ENCODE measurements around the gene NDUFAB1. TPM values are rescaled to one million over a fixed set of nuclear protein-coding genes. Genes with fewer than 3 reads are reported as not detected.
"Not testable (repeated sequence)": the region's sequence is repeated elsewhere in the genome, so short reads cannot be mapped to it uniquely, and the experiment has no call there.

The NDUFAB1 gene
- total RNA-seq = 577 TPM
- long read RNA-seq, transcript NDUFAB1-201 (5 exons, 717 nt) = major isoform, 229 of 232 reads
- long read RNA-seq, partial matches to known transcripts = 2 of 232 reads
- long read RNA-seq, other reads (novel, unspliced or antisense) = 1 of 232 reads

- intact Hi-C loops (cut with DNase I) = loop anchor here (2.0 kb wide), 1 partner anchor 39 kb away; the partner anchor contains the start of genes EARS2 and UBFD1
Measured at GRCh38 chr16:23595951-23596720, at the start of gene NDUFAB1. Gene NDUFAB1 (minus strand): TSS chr16:23596316. CDS start chr16:23596290, 26 bp downstream.

DNA sequence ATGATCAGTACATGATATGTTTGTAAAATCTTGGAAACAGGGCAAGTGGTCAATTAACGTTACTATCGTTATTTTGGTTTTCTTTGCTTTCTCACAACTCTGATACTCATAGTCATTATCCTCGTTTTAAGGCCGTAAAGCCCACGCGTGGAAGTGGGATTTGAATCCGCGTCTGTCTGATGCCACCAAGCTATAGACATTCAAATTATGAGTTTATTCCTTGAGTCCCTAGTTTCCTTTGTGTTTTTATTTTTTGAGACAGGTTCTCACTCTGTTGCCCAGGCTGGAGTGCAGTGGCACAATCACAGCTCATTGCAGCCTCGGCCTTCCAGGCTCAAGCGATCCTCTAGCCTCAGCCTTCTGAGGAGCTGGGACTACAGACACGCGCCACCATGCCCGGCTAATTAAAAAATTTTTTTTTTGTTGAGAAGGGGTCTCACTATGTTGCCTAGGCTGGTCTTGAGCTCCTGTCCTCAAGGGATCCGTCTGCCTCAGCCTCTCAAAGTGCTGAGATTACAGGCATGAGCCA lies 46.2 kb upstream of the NDUFAB1 start:
- ATAC-seq (no peak), DNase-seq (ENCODE audit: missing footprints) (no peak)
- intact Hi-C loops (cut with DNase I) = no loop called here

More at GRCh38 chr16:23595951-23596720, at the start of gene NDUFAB1:
- ATAC-seq = peak; percentile 98
- peak; percentile 97 for DNase-seq (ENCODE audit: missing footprints)

DNA sequence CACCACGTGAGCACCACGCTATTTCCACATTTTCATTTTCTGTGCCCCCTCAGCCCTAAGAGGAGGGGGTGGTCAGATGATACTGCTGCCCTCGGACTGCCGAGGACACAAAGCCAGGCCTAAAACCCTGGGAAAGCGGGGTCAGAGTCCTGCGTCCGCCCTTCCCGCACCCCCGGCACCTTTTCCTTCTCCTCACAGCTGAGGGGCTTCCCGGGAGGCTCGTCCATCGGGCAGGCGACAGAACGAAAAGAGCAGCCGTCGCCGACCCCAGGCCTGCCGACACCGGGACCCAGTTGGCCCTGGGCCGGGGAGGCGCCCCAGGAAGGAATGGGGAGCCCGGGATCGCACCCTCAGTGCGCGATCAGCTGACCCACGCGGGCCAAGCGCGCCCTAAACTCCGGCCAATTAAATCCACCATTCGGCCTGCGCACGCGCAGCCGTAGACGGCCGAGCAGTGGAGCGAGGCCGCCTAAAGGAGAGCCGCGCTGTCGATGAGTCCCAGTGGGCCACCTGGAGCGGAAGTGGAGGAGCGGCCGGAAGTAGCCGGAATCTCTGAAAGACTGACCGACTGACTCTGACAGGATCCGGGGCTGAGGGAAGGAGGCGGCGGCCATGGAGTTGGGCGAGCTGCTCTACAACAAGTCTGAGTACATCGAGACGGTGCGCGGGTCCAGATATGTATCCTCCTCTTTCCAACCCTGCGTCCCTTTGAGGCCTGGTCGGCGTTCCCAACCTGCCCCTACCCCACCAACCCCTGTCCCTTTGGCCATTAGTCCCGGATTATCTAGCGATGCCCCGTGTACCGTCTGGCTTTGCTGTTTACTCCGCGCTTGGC lies 45.0 kb upstream of the NDUFAB1 start, which contains the start of the genes DCTN5 and PALB2:
TSS of gene DCTN5 (plus strand) at position 536 of the 835 bp plus-strand sequence. CDS start at position 613, 77 bp downstream.
TSS of gene PALB2 (minus strand) at position 380 of the 835 bp plus-strand sequence. CDS start at position 227, 153 bp downstream.
- DNase-seq (ENCODE audit: missing footprints) (peak; percentile 97), ATAC-seq (peak; percentile 100)
- intact Hi-C loops (cut with DNase I) = loop anchor here (2.0 kb wide), 1 partner anchor 84 kb away; the partner anchor contains the start of genes EARS2 and UBFD1

DNA sequence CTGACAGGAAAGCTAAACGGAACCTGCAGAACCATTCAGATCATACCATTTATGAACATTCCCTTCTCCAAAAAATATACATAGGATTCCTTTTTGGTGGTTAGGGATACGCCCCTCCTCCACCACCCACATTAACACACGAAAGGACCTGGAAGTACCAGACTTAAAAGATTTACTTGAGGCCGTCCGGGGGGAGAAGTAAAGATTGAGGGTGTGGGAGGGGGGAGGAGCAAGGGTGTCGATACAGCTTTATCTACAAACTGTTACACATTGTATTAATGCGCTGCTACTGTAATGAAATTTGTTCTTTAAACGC lies 44.5 kb upstream of the NDUFAB1 start:
- DNase-seq (ENCODE audit: missing footprints) (no peak), ATAC-seq (no peak)
- intact Hi-C loops (cut with DNase I) = loop anchor here (2.0 kb wide), 1 partner anchor 84 kb away; the partner anchor contains the start of genes EARS2 and UBFD1

GRCh38 chr16:23635958-23636357 lies 39.8 kb upstream of the NDUFAB1 start:
- ATAC-seq (no peak), DNase-seq (ENCODE audit: missing footprints) (no peak)
- intact Hi-C loops (cut with DNase I) = no loop called here

GRCh38 chr16:23634461-23635036 lies 38.4 kb upstream of the NDUFAB1 start:
- intact Hi-C loops (cut with DNase I) = no loop called here
- ATAC-seq (no peak), DNase-seq (ENCODE audit: missing footprints) (no peak)

DNA sequence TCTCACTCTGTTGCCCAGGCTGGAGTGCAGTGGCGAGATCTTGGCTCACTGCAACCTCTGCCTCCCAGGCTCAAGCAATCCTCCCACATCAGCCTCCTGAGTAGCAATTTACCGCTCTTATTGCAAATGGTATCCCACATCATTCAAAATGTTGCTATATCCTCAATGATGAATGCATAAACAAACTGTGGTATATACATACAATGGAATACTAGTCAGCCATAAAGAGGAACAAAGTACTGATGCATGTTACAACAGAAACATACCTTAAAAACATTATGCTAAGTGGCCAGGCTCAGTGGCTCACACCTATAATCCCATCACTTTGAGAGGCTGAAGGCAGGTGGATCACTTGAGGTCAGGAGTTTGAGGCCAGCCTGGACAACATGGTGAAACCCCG lies 35.8 kb upstream of the NDUFAB1 start:
- ATAC-seq; intact Hi-C loops (cut with DNase I); DNase-seq (ENCODE audit: missing footprints): not testable (repeated sequence)

DNA sequence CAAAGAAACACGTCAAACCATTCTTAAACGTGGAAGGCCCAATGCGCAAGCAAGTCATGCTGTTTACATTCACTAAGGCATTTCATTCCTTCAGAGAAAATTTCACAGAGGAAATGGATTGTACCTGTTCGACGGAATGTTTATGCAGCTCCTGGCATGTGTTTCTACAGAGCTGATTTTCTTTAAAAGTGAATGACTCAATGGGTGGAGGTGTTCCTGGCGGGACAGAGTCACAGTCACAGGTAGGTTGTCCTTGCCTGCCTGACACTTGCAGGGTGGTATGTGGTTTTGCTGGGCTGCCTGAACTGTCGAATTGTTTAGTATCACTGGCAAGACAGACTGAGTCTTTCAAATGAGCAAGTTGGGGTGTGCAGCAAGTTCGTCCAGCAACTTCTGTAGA lies 33.4 kb upstream of the NDUFAB1 start:
- intact Hi-C loops (cut with DNase I) = no loop called here
- DNase-seq (ENCODE audit: missing footprints) (no peak), ATAC-seq (no peak)

DNA sequence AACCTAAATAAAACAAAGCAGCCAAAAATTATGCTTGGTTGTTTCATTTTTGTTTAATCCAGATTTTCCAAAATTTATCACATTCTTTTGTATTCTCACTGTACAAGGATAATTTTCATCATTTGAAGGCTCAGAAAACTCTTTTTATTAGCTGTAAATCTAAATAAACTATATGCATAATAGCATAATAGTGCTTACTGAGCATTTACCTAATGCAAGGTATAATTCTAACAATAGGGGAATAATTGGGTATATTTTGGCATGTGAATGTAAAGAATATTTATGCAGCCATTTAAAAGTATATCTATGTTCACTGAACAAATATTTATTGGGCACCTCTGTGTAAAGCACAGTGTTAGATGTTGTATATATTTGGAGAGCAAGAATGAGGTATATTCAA lies 28.0 kb upstream of the NDUFAB1 start:
- ATAC-seq = no peak
- intact Hi-C loops (cut with DNase I) = no loop called here
- DNase-seq (ENCODE audit: missing footprints) = no peak

GRCh38 chr16:23615805-23616204 lies 19.7 kb upstream of the NDUFAB1 start:
- ATAC-seq = no peak
- intact Hi-C loops (cut with DNase I) = no loop called here

DNA sequence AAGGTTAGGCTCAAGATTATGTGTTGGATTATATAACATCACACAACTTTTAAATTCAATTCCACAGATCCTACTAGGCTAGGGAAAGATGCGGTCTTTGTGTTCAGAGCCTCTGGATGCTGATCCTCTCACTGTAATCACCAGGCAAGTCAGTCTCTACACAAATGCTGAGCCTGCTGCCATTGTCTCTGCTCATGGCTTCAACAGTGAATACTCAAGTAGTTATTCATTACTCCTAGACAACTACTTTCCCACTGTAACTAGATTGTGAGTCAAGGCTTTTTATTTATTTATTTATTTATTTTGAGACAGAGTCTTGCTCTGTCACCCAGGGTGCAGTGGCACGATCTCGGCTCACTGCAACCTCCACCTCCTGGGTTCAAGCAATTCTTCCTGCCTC lies 15.8 kb upstream of the NDUFAB1 start:
- intact Hi-C loops (cut with DNase I) = no loop called here
- DNase-seq (ENCODE audit: missing footprints) = no peak
- ATAC-seq = no peak

More at GRCh38 chr16:23615805-23616204, 19.7 kb upstream of the NDUFAB1 start:
- no peak for DNase-seq (ENCODE audit: missing footprints)

GRCh38 chr16:23610905-23611304 lies 14.8 kb upstream of the NDUFAB1 start:
- intact Hi-C loops (cut with DNase I); DNase-seq (ENCODE audit: missing footprints); ATAC-seq: not testable (repeated sequence)

DNA sequence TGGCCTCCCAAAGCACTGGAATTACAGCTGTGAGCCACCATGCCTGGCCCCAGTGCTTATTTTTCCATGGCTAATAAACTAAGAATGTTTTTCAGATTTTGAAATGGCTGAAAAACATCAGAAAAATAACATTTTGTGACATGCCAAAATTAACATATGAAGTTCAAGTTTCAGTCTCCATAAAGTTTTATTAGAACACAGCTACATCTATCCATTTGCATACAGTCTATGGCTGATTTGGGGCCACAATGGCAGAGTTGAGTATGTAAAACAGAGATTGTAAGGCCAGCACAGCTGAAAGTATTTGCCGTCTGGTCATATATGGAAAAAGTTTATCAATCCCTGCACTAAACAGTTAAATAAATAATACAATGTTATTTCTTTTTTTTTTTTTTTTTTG lies 13.8 kb upstream of the NDUFAB1 start:
- DNase-seq (ENCODE audit: missing footprints) (no peak), ATAC-seq (no peak)
- intact Hi-C loops (cut with DNase I) = no loop called here

DNA sequence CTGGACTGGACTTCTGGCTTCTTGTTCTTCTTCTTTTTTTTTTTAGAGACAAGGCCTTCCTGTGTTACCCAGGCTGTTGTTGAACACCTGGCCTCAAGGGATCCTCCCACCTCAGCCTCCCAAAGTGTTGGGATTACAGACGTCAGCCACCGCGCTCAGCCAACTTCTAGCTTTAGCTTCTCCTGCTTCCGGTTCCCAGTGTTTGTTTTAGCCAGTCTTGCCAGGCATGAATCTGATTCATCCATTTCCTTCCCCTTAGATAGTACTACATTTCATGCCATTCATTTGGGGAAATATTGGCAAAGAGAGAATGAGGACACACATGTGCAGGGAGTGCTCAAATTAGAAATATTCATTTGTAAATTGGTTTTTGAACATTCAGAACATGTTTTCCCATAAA lies 12.1 kb upstream of the NDUFAB1 start:
- DNase-seq (ENCODE audit: missing footprints) (no peak), ATAC-seq (no peak)
- intact Hi-C loops (cut with DNase I) = no loop called here

GRCh38 chr16:23607726-23608125 lies 11.6 kb upstream of the NDUFAB1 start:
- intact Hi-C loops (cut with DNase I) = no loop called here
- ATAC-seq (no peak), DNase-seq (ENCODE audit: missing footprints) (no peak)

GRCh38 chr16:23597003-23597756 lies 1.1 kb upstream of the NDUFAB1 start:
- DNase-seq (ENCODE audit: missing footprints) = no peak
- peak; percentile 35 for ATAC-seq
- intact Hi-C loops (cut with DNase I) = loop anchor here (2.0 kb wide), 1 partner anchor 40 kb away; the partner anchor contains the start of genes EARS2 and UBFD1

DNA sequence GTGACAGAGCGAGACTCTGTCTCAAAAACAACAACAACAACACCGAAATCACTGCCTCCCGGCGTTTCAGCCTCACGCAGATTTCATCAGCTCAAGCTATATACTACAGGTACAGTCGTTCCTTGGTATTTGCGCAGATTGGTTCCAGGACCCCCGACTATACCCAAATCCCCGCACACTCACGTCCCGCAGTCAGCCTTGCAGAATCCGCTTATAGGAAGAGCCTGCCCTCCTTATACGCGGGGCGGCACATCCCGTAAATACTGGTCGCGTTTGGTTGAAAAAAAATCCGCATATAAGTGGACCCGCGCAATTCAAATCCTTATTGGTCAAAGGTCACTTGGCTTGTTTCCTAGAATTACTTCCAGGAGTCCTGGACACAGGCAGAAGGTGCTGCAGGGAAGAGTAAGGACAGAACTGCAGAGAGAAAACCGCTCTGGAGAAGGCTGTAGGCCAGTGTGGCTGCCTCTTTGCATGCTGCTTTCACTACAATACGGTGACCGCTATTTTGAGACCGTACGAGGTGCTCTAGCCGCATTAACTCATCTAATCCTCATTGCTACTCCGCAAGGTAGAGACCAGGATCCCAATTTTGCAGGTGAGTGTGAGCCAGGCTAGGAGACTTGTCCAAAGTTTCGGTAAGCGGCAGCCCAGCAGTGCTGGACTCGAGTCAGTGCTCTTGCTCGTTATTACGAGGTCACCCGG lies 718 bp downstream of the NDUFAB1 start:
- DNase-seq (ENCODE audit: missing footprints) = no peak
- intact Hi-C loops (cut with DNase I) = no loop called here
- ATAC-seq = no peak
